ENCODE data around the gene ODF2L. TPM values are rescaled to one million over a fixed set of nuclear protein-coding genes. Genes with fewer than 3 reads are reported as not detected.
"Not testable (repeated sequence)": the region's sequence is repeated elsewhere in the genome, so short reads cannot be mapped to it uniquely, and the experiment has no call there.

ODF2L gene
- total RNA-seq, 4 donors from 2014 or later = 30.2 to 65.1 (median 45.8) TPM

DNA sequence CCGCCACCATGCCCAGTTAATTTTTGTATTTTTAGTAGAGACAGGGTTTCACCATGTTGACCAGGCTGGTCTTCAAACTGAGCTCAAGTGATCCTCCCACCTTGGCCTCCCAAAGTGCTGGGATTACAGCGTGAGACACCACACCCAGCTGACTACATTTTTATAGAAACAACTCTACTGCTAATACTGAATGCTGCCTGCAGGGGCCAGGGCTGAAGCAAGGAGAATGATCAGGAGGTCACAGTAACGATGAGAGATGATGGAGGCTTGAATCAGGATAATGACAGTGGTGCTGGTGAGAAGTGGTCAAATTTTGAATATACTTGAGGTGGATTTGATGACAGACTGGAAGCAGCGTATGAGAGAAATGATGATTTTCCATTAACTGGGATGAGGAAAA lies 33.3 kb downstream of the ODF2L start:
- Histone ChIP-seq H3K4me1 (no peaks in the 10 kb centered on the region), H3K27me3 (no peaks in the 10 kb centered on the region), H3K4me3 (no peak overlapping the region), H3K27ac (no peak overlapping the region), H3K9me3 (no peaks in the 10 kb centered on the region), H3K36me3 (peaks cover 0 to 20% (median 0%) of the 10 kb centered on the region in 3 donors)
- no peak for DNase-seq (ENCODE audit: low spot score in 2 of 2)
- 96% methylated on average over 4 of the region's 4 CpGs for WGBS, 2 donors
- TF ChIP-seq EP300 (IDR thresholded peaks at IDR 0.05) (no peak), POLR2A (IDR thresholded peaks at IDR 0.05) (no peak), CTCF (IDR thresholded peaks at IDR 0.05) (no peak)

GRCh38 chr1:86357796-86358195 lies 38.3 kb downstream of the ODF2L start:
- H3K27me3 ChIP-seq = no peaks in the 10 kb centered on the region
- TF ChIP-seq EP300 (IDR thresholded peaks at IDR 0.05) (no peak), CTCF (IDR thresholded peaks at IDR 0.05) (no peak), POLR2A (IDR thresholded peaks at IDR 0.05) (no peak)
- WGBS, 2 donors = 65 to 69% methylated on average over 5 of the region's 5 CpGs

DNA sequence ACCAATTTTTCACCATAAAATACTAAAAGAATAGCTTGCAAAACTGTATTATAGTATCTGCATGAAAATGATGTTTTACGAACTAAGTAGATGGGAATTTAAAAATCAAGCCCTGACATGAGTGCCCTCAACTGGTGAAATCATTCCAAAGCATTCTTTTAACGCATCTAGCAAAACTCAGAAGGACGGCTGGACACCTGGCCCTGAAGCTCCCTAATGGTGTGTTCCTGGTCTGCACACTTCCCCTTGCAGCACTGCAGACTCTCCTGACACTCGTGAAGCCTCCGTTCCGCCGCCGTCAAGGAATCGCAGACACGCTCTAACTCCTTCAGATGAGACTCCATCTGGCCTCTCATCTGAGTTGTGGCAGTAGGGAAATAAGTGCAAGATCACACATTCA lies 39.9 kb downstream of the ODF2L start:
- H3K36me3 ChIP-seq = peaks cover 0 to 53% (median 5%) of the 10 kb centered on the region in 3 donors
- no peaks in the 10 kb centered on the region for H3K27me3 ChIP-seq
- 76 to 77% methylated on average over 10 of the region's 10 CpGs for WGBS, 2 donors
- no peak overlapping the region for H3K27ac ChIP-seq
- no peak for TF ChIP-seq CTCF (IDR thresholded peaks at IDR 0.05)
- no peak for TF ChIP-seq POLR2A (IDR thresholded peaks at IDR 0.05)
- TF ChIP-seq EP300 (IDR thresholded peaks at IDR 0.05) = no peak
- H3K9me3 ChIP-seq = no peaks in the 10 kb centered on the region
- no peak overlapping the region for H3K4me3 ChIP-seq
- H3K4me1 ChIP-seq = no peaks in the 10 kb centered on the region
- no peak for DNase-seq (ENCODE audit: low spot score in 2 of 2)

More at GRCh38 chr1:86357796-86358195, 38.3 kb downstream of the ODF2L start:
- no peak overlapping the region for H3K4me3 ChIP-seq
- no peak overlapping the region for H3K27ac ChIP-seq
- H3K36me3 ChIP-seq = peaks cover 0 to 45% (median 5%) of the 10 kb centered on the region in 3 donors
- no peak for DNase-seq (ENCODE audit: low spot score in 2 of 2)
- no peaks in the 10 kb centered on the region for H3K4me1 ChIP-seq
- H3K9me3 ChIP-seq = no peaks in the 10 kb centered on the region

GRCh38 chr1:86352086-86352485 lies 44.0 kb downstream of the ODF2L start:
- Histone ChIP-seq H3K9me3 (no peaks in the 10 kb centered on the region), H3K4me3 (no peak overlapping the region), H3K27me3 (no peaks in the 10 kb centered on the region), H3K36me3 (peaks cover 0 to 54% (median 5%) of the 10 kb centered on the region in 3 donors), H3K27ac (no peak overlapping the region), H3K4me1 (no peaks in the 10 kb centered on the region)
- TF ChIP-seq EP300 (IDR thresholded peaks at IDR 0.05) = no peak
- TF ChIP-seq CTCF (IDR thresholded peaks at IDR 0.05) = no peak
- TF ChIP-seq POLR2A (IDR thresholded peaks at IDR 0.05) = no peak
- 83 to 85% methylated on average over 1 of the region's 1 CpG for WGBS, 2 donors
- DNase-seq (ENCODE audit: low spot score in 2 of 2) = no peak

DNA sequence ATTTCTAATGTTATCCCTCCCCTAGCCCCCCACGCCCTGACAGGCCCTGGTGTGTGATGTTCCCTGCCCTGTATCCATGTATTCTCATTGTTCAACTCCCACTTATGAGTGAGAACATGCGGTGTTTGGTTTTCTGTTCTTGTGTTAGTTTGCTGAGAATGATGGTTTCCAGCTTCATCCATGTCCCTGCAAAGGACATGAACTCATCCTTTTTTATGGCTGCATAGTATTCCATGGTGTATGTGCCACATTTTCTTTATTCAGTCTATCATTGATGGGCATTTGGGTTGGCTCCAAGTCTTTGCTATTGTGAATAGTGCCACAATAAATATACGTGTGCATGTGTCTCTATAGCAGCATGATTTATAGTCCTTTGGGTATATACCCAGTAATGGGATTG lies 45.9 kb downstream of the ODF2L start:
- not testable (repeated sequence) for H3K4me1 ChIP-seq; DNase-seq (ENCODE audit: low spot score in 2 of 2); H3K9me3 ChIP-seq; H3K27me3 ChIP-seq; H3K4me3 ChIP-seq; H3K27ac ChIP-seq
- 95 to 96% methylated on average over 3 of the region's 3 CpGs for WGBS, 2 donors
- H3K36me3 ChIP-seq = peaks cover 0 to 53% (median 5%) of the 10 kb centered on the region in 3 donors

DNA sequence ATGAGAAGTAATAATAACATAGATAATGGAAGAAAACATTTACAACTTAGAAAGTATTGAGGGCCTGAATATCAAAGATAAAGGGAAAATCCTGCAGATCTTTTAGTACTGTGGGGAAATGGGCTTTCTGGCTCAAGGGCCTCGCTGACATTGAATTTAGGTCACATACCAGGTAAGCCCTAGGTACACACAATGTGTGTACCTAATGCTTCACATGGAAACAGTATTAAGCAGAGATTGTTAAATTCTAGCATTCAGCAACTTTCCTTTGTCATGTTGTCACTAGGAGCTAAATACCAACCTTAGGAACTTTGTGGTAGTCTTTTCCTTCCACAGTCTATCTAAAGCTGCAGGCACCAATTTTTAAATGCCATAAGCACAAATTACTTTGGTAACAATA lies 49.7 kb downstream of the ODF2L start:
- 91 to 93% methylated on average over 1 of the region's 1 CpG for WGBS, 2 donors
- DNase-seq (ENCODE audit: low spot score in 2 of 2) = no peak
- no peak for TF ChIP-seq POLR2A (IDR thresholded peaks at IDR 0.05)
- TF ChIP-seq CTCF (IDR thresholded peaks at IDR 0.05) = no peak
- TF ChIP-seq EP300 (IDR thresholded peaks at IDR 0.05) = no peak
- peaks cover 0 to 22% (median 0%) of the 10 kb centered on the region in 3 donors for H3K36me3 ChIP-seq
- no peaks in the 10 kb centered on the region for H3K27me3 ChIP-seq
- H3K9me3 ChIP-seq = peaks cover 0 to 12% (median 0%) of the 10 kb centered on the region in 4 donors
- H3K27ac ChIP-seq = no peak overlapping the region
- no peaks in the 10 kb centered on the region for H3K4me1 ChIP-seq
- no peak overlapping the region for H3K4me3 ChIP-seq
